KOPT-K1 (cell line): Measurements from ENCODE around the gene CREB3L1.

ENCODE experiments used
- H3K27ac ChIP-seq: fragments of 200-600 bp; sonication (generic); 2 replicates; pipeline ENCODE4 v1.5.1; 2016; ENCODE audit warnings: antibody characterized with exemption, mild to moderate bottlenecking, low read depth, low read length; ENCODE audit not compliant: poor library complexity, severe bottlenecking
- H3K36me3 ChIP-seq: fragments of 200-600 bp; sonication (generic); 2 replicates; pipeline ENCODE4 v1.5.1; 2017; ENCODE audit warnings: antibody characterized with exemption, mild to moderate bottlenecking, low read length, moderate library complexity; ENCODE audit not compliant: insufficient read depth
- H3K9me3 ChIP-seq: fragments of 200-600 bp; sonication (generic); 2 replicates; pipeline ENCODE4 v1.5.1; 2017; ENCODE audit warnings: antibody characterized with exemption, low read length, mild to moderate bottlenecking; ENCODE audit not compliant: insufficient read depth, poor library complexity, severe bottlenecking

Gene CREB3L1

GRCh38 chr11:46242952-46243795, 34.3 kb upstream of the CREB3L1 start:
- H3K27ac ChIP-seq = peak overlapping the region; percentile 58
- no peaks in the 10 kb centered on the region for H3K9me3 ChIP-seq
- H3K36me3 ChIP-seq = no peaks in the 10 kb centered on the region

GRCh38 chr11:46243796-46244109, 33.7 kb upstream of the CREB3L1 start:
- H3K27ac ChIP-seq = peak overlapping the region; percentile 58

DNA sequence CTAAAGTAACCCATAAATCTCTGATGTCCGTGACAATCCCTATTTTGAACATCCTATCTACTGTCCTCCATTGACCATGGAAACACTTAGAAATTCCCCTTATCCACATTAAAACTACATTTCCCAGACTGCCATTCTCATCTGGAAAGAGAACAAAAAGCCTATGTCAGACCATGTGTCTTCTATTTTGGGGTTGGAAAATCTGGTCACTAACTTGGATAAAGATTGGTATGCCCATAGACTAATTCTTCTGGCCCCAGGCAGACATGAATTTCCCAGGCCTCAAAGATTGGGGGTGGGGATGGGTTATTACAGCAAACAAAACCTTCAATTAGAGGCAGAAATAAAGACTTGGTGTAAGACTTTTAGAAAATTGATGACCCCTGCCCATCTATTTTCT, 30.9 kb upstream of the CREB3L1 start:
- Histone ChIP-seq H3K9me3 (no peaks in the 10 kb centered on the region), H3K36me3 (no peaks in the 10 kb centered on the region), H3K27ac (no peak overlapping the region)

More at GRCh38 chr11:46243796-46244109, 33.7 kb upstream of the CREB3L1 start:
- H3K9me3 ChIP-seq = no peaks in the 10 kb centered on the region
- no peaks in the 10 kb centered on the region for H3K36me3 ChIP-seq

- Histone ChIP-seq H3K27ac (no peak overlapping the region), H3K9me3 (no peaks in the 10 kb centered on the region), H3K36me3 (no peaks in the 10 kb centered on the region)
Observed at GRCh38 chr11:46247090-46247489, 30.4 kb upstream of the CREB3L1 start.

DNA sequence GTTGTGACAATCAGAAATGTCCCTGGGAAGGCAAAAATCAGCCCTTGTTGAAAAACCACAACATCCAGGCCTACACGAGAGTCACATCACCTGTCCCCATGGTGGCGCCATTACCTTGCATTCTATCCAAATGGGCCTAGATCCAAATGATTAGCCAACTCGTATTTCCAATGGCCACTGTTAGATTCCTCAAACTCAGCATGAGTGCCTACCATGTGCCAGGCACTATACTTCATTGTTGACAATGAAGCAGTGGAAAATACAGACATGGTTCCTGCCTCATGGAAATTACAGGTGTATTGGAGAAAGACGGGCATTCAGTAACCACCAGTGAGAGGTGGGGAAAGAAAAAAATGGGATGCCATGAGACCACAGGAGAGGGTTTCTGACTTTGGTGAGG, 29.8 kb upstream of the CREB3L1 start:
- Histone ChIP-seq H3K9me3 (no peaks in the 10 kb centered on the region), H3K36me3 (no peaks in the 10 kb centered on the region), H3K27ac (no peak overlapping the region)

GRCh38 chr11:46248289-46249102, 29.0 kb upstream of the CREB3L1 start:
- no peak overlapping the region for H3K27ac ChIP-seq
- no peaks in the 10 kb centered on the region for H3K9me3 ChIP-seq
- H3K36me3 ChIP-seq = no peaks in the 10 kb centered on the region

- Histone ChIP-seq H3K27ac (peak overlapping the region; percentile 24), H3K36me3 (no peaks in the 10 kb centered on the region), H3K9me3 (no peaks in the 10 kb centered on the region)
Observed at GRCh38 chr11:46249103-46249937, 28.1 kb upstream of the CREB3L1 start.

DNA sequence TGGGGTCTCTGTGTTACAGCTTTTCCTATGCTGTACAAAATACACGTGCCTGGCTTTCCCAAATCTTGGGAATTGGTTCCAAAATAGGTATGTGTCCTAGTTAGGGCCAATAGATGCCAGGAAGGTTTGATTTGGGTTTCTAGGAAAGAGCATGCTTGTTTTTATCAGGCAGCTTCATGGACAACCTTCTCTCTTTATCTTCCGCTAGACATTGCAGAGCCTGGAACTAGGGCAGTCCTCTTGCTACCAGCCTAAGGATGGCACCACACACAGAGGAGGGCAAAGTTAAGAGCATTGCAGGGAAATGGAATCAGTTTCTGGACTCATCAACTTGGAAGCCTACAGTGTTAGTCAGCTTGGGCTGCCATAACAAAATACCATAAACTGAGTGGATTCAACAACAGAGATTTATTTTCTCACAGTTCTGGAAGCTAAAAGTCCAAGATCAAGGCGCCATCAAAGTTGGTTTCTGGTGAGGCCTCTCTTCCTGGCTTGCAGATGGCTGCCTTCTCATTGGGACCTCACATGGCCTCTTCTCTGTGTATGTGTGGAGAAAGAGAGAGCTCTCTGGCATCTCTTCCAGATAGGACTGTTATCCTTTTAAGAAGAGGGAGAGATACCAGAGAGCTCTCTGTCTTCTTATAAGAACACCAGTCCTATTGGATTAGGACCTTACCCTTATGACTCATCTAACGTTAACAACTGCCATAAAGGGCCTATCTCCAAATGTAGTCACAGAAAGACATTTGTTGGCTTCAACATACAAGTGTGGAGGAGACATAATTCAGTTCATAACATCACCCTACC, 27.3 kb upstream of the CREB3L1 start:
- Histone ChIP-seq H3K9me3 (no peaks in the 10 kb centered on the region), H3K36me3 (no peaks in the 10 kb centered on the region), H3K27ac (peak overlapping the region; percentile 24)

DNA sequence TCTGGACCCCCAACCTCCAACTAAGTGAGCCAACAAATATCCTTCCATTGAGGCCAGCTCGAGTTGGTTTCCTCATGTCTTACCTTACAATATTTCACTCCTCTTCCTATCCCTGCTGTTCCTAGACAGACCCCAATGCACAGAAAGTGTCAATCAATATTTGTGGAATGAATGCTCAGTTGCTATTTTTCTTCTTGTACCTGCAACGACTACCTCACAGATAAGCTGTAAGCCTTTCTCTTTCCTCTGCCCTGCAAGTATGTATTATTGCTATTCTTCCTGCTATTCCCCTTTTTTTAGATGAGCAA, 26.8 kb upstream of the CREB3L1 start:
- no peaks in the 10 kb centered on the region for H3K9me3 ChIP-seq
- no peak overlapping the region for H3K27ac ChIP-seq
- H3K36me3 ChIP-seq = no peaks in the 10 kb centered on the region

- Histone ChIP-seq H3K9me3 (no peaks in the 10 kb centered on the region), H3K36me3 (no peaks in the 10 kb centered on the region), H3K27ac (no peak overlapping the region)
Observed at GRCh38 chr11:46251954-46252353, 25.5 kb upstream of the CREB3L1 start.

DNA sequence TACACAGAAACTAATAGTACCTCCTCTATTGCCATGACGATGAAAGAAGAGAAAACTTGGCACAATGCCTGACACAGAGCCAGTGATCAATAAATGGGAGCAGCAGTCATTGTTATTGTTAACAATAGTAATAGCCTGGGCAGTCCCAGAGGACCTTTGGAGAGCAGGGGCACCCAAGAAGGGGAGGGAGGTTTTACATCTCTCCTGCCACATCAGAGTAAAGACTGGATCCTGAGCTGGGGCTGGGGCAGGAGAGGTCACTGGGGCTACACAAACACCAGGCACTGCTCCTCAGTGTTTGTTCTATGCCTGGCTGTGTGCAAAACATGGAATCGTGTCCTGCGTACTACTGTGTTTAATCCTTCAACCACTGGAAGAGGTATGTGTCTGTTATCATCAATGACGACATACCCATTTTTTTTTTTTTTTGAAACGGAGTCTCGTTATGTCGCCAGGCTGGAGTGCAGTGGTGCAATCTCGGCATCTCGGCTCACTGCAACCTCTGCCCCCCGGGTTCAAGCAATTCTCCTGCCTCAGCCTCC, 25.0 kb upstream of the CREB3L1 start:
- Histone ChIP-seq H3K27ac (no peak overlapping the region), H3K36me3 (no peaks in the 10 kb centered on the region), H3K9me3 (no peaks in the 10 kb centered on the region)

DNA sequence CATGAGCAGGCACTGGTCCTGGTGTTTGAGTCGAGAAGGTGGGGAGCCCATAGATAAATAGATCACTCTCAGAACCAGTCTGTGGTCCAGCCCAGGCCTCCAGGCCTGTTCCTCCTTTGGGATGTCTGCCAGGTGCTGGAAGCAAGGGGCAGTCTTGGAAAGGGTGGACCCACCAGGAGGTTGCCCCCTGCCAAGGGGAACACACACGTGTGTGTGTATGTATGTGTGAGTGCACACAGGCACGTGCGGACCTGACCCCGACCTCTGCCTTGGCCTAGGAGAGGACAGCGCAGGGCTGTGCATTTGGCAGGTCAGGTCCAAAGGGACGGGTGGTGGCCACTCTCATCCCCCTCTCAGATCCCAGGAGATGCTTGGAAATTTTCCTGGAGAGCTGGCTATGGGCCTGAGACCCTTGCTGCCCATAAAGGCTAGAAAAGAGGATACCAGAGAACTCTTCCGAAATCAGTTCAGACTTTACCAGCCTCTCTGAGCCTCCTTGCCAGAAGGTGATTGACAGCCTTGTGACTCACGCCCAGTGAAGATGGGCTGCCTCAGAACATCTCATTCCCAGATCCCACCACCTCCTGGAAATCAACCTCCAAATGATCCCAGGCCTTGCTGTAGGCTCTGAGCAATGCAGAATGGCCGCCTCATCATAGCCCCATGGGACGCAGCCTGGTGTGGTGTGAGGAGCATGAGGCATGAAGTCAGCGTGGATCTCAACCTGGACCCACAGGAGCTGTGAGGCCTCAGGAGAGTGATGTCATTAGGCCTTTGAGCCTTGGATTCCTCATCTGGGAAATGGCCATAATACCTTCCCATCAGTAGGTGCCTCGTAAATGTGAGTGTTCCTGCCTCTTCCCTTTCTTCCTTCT, 24.0 kb upstream of the CREB3L1 start:
- Histone ChIP-seq H3K9me3 (no peaks in the 10 kb centered on the region), H3K36me3 (no peaks in the 10 kb centered on the region), H3K27ac (no peak overlapping the region)

DNA sequence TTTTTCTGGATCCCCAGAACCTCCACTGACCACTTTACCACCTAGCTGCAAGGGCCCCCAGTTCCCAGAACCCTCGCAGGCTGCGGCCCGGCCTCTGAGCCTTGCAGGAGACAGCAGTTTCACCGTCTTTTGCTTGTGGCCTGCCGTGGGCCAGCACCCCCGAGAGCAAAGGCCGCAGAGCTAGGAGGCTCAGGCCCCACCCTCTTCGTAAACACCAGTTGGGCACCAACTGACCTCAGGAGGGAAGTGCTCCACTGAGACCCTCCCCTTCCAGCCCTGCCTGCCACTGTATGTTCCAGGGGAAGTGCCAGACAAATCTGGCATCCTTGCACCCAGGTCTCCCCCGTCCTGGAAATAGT, 23.4 kb upstream of the CREB3L1 start:
- Histone ChIP-seq H3K36me3 (no peaks in the 10 kb centered on the region), H3K9me3 (no peaks in the 10 kb centered on the region), H3K27ac (no peak overlapping the region)
